SU-DHL-6 (cell line): ENCODE measurements around the gene COPS3.
"Not testable (repeated sequence)": the region's sequence is repeated elsewhere in the genome, so short reads cannot be mapped to it uniquely, and the experiment has no call there.

Experiments
- EZH2phosphoT487 ChIP-seq: fragments of 200-600 bp; sonication (generic), shearing (Covaris generic); conservative IDR thresholded peaks from 2 replicates; pipeline ENCODE4 v1.6.1; 2018; ENCODE audit warnings: mild to moderate bottlenecking, antibody characterized with exemption, low read length, moderate library complexity, mixed read lengths
- TF ChIP-seq, protein P1 (sequence below): fragments of 200-600 bp; sonication (generic); IDR thresholded peaks from one replicate; pipeline ENCODE4 v1.5.1; 2017; ENCODE audit warnings: antibody characterized with exemption, mild to moderate bottlenecking, low read length, moderate library complexity; ENCODE audit not compliant: insufficient read depth, poor library complexity, severe bottlenecking

DNA sequence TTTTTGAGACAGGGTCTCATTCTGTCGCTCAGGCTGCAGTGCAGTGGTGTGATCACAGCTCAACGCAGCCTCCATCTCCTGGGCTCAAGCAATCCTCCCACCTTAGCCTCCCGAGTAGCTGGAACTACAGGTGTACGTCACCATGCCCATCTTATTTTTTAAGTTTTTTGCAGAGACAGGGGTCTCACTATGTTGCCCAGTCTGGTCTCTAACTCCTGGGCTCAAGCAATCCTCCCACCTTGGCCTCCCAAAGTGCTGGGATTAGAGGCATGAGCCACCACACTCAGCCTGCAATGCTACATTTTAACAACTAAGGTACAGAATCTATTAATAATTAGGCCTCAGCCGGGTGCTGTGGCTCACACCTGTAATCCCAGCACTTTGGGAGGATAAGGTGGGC is 3.6 kb downstream of the COPS3 start:
- TF ChIP-seq, protein P1, sequence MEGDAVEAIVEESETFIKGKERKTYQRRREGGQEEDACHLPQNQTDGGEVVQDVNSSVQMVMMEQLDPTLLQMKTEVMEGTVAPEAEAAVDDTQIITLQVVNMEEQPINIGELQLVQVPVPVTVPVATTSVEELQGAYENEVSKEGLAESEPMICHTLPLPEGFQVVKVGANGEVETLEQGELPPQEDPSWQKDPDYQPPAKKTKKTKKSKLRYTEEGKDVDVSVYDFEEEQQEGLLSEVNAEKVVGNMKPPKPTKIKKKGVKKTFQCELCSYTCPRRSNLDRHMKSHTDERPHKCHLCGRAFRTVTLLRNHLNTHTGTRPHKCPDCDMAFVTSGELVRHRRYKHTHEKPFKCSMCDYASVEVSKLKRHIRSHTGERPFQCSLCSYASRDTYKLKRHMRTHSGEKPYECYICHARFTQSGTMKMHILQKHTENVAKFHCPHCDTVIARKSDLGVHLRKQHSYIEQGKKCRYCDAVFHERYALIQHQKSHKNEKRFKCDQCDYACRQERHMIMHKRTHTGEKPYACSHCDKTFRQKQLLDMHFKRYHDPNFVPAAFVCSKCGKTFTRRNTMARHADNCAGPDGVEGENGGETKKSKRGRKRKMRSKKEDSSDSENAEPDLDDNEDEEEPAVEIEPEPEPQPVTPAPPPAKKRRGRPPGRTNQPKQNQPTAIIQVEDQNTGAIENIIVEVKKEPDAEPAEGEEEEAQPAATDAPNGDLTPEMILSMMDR = not testable (repeated sequence)
- TF ChIP-seq EZH2phosphoT487 = not testable (repeated sequence)
